HEK293 (cell line): ENCODE measurements around the gene NAIF1.
"Not testable (repeated sequence)": the region's sequence is repeated elsewhere in the genome, so short reads cannot be mapped to it uniquely, and the experiment has no call there.

ENCODE experiments used
- CTCF ChIA-PET: fragments of 350-600 bp; formaldehyde crosslinking; extraction: SDS; loops from one replicate; lab custom pipeline; 2021; ENCODE audit warnings: antibody characterized with exemption; lab: Yijun Ruan, JAX
- POLR2A ChIA-PET: fragments of 300-600 bp; formaldehyde crosslinking; extraction: SDS; loops from one replicate; lab custom pipeline; 2020; ENCODE audit warnings: antibody characterized with exemption, inconsistent platforms; lab: Yijun Ruan, JAX
- H3K27ac ChIP-seq: fragments of 200-500 bp; sonication (Bioruptor generic); 2 replicates; pipeline ENCODE4 v1.5.1; 2014; ENCODE audit warnings: low read depth, low read length, control low read depth, inconsistent platforms; ENCODE audit errors: extremely low read depth
- H3K36me3 ChIP-seq, 2 experiments: fragments of 200-500 bp in 1 of 2; sonication (Bioruptor generic) in 1 of 2; 1 replicate in 1 of 2; 2 replicates in 1 of 2; pipeline ENCODE4 v1.5.1; 2014 to 2017; ENCODE audit warnings: inconsistent platforms in 2 of 2, low read length in 2 of 2; ENCODE audit not compliant: control insufficient read depth in 2 of 2, insufficient read depth in 1 of 2
- H3K4me1 ChIP-seq: fragments of 200-500 bp; sonication (Bioruptor generic); 2 replicates; pipeline ENCODE4 v1.5.1; 2014; ENCODE audit warnings: mild to moderate bottlenecking, low read length, inconsistent platforms; ENCODE audit not compliant: control insufficient read depth, insufficient read depth
- H3K4me3 ChIP-seq: 2 replicates; pipeline ENCODE4 v1.5.1; 2011; ENCODE audit warnings: low read depth, mild to moderate bottlenecking, control low read depth, low read length, moderate library complexity
- H3K9me3 ChIP-seq: fragments of 200-500 bp; sonication (Bioruptor generic); 2 replicates; pipeline ENCODE4 v1.5.1; 2014; ENCODE audit warnings: low read depth, low read length, inconsistent platforms; ENCODE audit not compliant: control insufficient read depth, insufficient read depth
- GLIS1 ChIP-seq: fragments of 450-650 bp; formaldehyde crosslinking; IDR thresholded peaks from 2 replicates; pipeline ENCODE4 v1.5.1; 2016; ENCODE audit warnings: missing biosample characterization, missing genetic modification characterization
- MEIS1 ChIP-seq: sonication (generic); formaldehyde crosslinking; IDR thresholded peaks from 2 replicates; pipeline ENCODE4 v1.8.1; 2022; ENCODE audit warnings: missing genetic modification reagents, mild to moderate bottlenecking, borderline replicate concordance
- OVOL3 ChIP-seq: fragments of 450-650 bp; formaldehyde crosslinking; IDR thresholded peaks from 2 replicates; pipeline ENCODE4 v1.5.1; 2016; ENCODE audit warnings: missing biosample characterization, missing genetic modification characterization
- SETDB1 ChIP-seq: IDR thresholded peaks from one replicate; pipeline ENCODE4 v1.6.1; 2017; ENCODE audit warnings: mild to moderate bottlenecking, low read length, moderate library complexity, mixed read lengths; ENCODE audit not compliant: insufficient read length
- YY1 ChIP-seq: fragments of 450-650 bp; formaldehyde crosslinking; IDR thresholded peaks from 2 replicates; pipeline ENCODE4 v1.5.1; 2018; ENCODE audit warnings: missing biosample characterization, missing genetic modification characterization
- ZNF132 ChIP-seq: fragments of 450-650 bp; formaldehyde crosslinking; IDR thresholded peaks from 2 replicates; pipeline ENCODE4 v1.5.1; 2017; ENCODE audit warnings: missing biosample characterization, missing genetic modification characterization, borderline replicate concordance
- ZNF146 ChIP-seq: fragments of 450-650 bp; formaldehyde crosslinking; IDR thresholded peaks from 2 replicates; pipeline ENCODE4 v1.5.1; 2016; ENCODE audit warnings: missing biosample characterization, missing genetic modification characterization
- ZNF211 ChIP-seq: fragments of 450-650 bp; formaldehyde crosslinking; IDR thresholded peaks from 2 replicates; pipeline ENCODE4 v1.5.1; 2016; ENCODE audit warnings: low read depth, missing biosample characterization, missing genetic modification characterization
- ZNF24 ChIP-seq: fragments of 450-650 bp; formaldehyde crosslinking; IDR thresholded peaks from 2 replicates; pipeline ENCODE4 v1.5.1; 2016; ENCODE audit warnings: missing biosample characterization, missing genetic modification characterization
- ZNF366 ChIP-seq: fragments of 450-650 bp; formaldehyde crosslinking; conservative IDR thresholded peaks from 2 replicates; pipeline ENCODE4 v1.5.1; 2016; ENCODE audit warnings: missing biosample characterization, missing genetic modification characterization
- ZNF394 ChIP-seq: fragments of 450-650 bp; formaldehyde crosslinking; IDR thresholded peaks from 2 replicates; pipeline ENCODE4 v1.5.1; 2016; ENCODE audit warnings: missing biosample characterization, missing genetic modification characterization, mild to moderate bottlenecking, moderate library complexity, borderline replicate concordance
- ZNF558 ChIP-seq: fragments of 450-650 bp; formaldehyde crosslinking; IDR thresholded peaks from 2 replicates; pipeline ENCODE4 v1.5.1; 2016; ENCODE audit warnings: missing biosample characterization, missing genetic modification characterization
- ZNF600 ChIP-seq: fragments of 450-650 bp; formaldehyde crosslinking; IDR thresholded peaks from 2 replicates; pipeline ENCODE4 v1.5.1; 2016; ENCODE audit warnings: missing biosample characterization, missing genetic modification characterization
- ZNF626 ChIP-seq: fragments of 450-650 bp; sonication (Bioruptor Pico); formaldehyde crosslinking; IDR thresholded peaks from 2 replicates; pipeline ENCODE4 v1.5.1; 2018; ENCODE audit warnings: missing biosample characterization, missing genetic modification characterization, inconsistent platforms
- ZNF670 ChIP-seq: fragments of 450-650 bp; formaldehyde crosslinking; IDR thresholded peaks from 2 replicates; pipeline ENCODE4 v1.5.1; 2016; ENCODE audit warnings: missing biosample characterization, missing genetic modification characterization, low read depth
- ZNF843 ChIP-seq: fragments of 450-650 bp; formaldehyde crosslinking; IDR thresholded peaks from 2 replicates; pipeline ENCODE4 v1.5.1; 2016; ENCODE audit warnings: missing biosample characterization, missing genetic modification characterization

Gene NAIF1

DNA sequence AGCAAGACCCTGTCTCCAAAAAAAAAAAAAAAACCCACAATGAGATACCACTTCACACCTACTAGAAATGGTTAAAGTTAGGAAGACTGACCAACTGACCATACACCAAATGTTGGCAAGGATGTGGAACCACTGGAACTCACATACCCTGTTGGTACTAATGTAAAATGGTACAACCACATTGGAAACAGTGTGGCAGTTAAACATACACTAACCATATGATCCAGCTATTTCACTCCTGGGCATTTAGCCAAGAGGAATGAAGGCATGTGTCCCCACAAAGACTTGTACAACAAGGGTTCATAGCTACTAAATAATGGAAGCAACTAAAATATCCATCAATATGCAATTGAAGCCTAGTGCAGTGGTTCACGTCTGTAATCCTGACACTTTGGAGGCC is 21.3 kb downstream of the NAIF1 start:
- POLR2A ChIA-PET = interaction anchor here (0.6 to 1.5 kb wide), 3 partner anchors 22 to 244 kb away, joined by 3 read pairs; partner anchors contain the start of gene NAIF1
- TF ChIP-seq OVOL3 (tag by site-specific recombination) (no peak), SETDB1 (no peak)
- CTCF ChIA-PET = interaction anchor here (0.7 to 5.2 kb wide), 6 partner anchors 10 to 103 kb away, joined by 3 to 36 read pairs (median 4); partner anchors contain the start of gene NAIF1
- no peak overlapping the region for H3K27ac ChIP-seq
- no peaks in the 10 kb centered on the region for H3K9me3 ChIP-seq
- no peak overlapping the region for H3K4me3 ChIP-seq
- H3K4me1 ChIP-seq = no peaks in the 10 kb centered on the region
- no peaks in the 10 kb centered on the region for H3K36me3 ChIP-seq

DNA sequence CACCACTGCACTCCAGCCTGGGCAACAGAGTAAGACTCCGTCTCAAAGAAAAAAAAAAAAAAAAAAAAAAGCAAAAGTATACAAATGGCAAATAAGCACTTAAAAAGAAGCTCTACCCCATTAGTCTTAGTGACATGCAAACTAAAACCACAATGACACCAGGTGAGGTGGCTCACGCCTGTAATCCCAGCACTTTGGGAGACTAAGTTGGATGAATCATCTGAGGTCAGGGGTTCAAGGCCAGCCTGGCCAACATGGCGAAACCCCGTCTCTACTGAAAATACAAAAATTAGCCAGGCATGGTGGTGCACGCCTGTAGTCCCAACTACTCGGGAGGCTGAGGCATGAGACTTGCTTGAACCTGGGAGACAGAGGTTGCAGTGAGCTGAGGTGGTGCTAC is 21.7 kb downstream of the NAIF1 start:
- POLR2A ChIA-PET = interaction anchor here (0.6 to 1.5 kb wide), 2 partner anchors 22 to 243 kb away, joined by 3 read pairs; partner anchors contain the start of gene NAIF1
- not testable (repeated sequence) for H3K36me3 ChIP-seq, H3K9me3 ChIP-seq, H3K4me1 ChIP-seq, H3K4me3 ChIP-seq, H3K27ac ChIP-seq
- CTCF ChIA-PET = interaction anchor here (0.7 to 5.2 kb wide), 6 partner anchors 10 to 103 kb away, joined by 3 to 36 read pairs (median 4); partner anchors contain the start of gene NAIF1

DNA sequence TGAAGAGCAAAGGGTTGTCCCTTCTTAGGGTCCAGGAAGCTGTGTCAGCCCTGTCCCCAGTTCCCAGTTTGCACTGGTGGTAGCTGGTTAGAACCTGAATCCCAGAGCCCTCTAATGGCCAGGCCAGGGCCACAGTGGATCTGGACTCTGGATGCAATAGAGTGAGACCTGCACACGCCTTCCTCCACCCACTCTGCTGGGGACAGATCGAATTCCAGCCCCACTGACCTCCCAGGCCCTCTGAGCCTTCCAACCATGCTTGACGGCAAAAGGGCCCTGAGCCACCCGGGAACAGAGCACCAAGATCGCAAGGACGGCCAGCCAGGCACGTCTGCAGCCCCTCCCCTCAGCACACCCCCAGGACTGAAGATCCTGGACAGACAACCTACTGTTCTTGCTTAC is 23.7 kb downstream of the NAIF1 start:
- Histone ChIP-seq H3K27ac (no peak overlapping the region), H3K4me1 (no peaks in the 10 kb centered on the region), H3K4me3 (no peak overlapping the region), H3K36me3 (no peaks in the 10 kb centered on the region), H3K9me3 (no peaks in the 10 kb centered on the region)
- ChIA-PET POLR2A (interaction anchor here (1.1 kb wide), 1 partner anchor 24 kb away, joined by 4 read pairs; the partner anchor contains the start of genes NAIF1 and SLC25A25), CTCF (interaction anchor here (0.5 to 1.4 kb wide), 4 partner anchors 9 to 99 kb away, joined by 3 to 4 read pairs (median 4); no protein-coding TSS in a partner anchor)
- TF ChIP-seq ZNF366 (tag by site-specific recombination) (no peak), GLIS1 (tag by site-specific recombination) (peak; percentile 78), ZNF24 (tag by site-specific recombination) (no peak)

DNA sequence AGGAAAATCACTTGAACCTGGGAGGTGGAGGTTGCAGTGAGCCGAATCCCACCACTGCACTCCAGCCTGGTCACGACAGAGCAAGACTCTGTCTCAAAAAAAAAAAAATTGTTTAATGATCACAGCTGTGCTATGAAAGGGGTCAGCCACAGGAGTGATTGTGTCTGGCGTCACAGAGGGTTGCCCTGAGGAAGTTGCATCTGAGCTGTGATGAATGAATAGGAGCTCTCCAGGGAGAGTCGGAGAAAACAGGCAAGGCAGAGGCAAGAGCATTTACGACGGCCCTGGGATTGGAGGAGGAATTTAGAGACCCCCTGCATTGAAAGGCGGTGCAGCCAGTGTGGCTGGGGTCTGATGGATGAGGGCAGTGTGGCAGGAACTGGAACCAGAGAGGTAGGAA is 25.1 kb downstream of the NAIF1 start:
- POLR2A ChIA-PET = interaction anchor here (0.6 to 0.7 kb wide), 2 partner anchors 10 to 41 kb away, joined by 5 read pairs; no protein-coding TSS in a partner anchor
- TF ChIP-seq ZNF394 (tag by site-specific recombination) (no peak), ZNF132 (no peak), ZNF558 (tag by site-specific recombination) (no peak), ZNF670 (no peak), ZNF211 (no peak), MEIS1 (CRISPR knock-in tag) (no peak), YY1 (tag by site-specific recombination) (no peak), ZNF600 (tag by site-specific recombination) (no peak), ZNF843 (tag by site-specific recombination) (no peak), ZNF626 (tag by site-specific recombination) (no peak)
- no peak overlapping the region for H3K27ac ChIP-seq

DNA sequence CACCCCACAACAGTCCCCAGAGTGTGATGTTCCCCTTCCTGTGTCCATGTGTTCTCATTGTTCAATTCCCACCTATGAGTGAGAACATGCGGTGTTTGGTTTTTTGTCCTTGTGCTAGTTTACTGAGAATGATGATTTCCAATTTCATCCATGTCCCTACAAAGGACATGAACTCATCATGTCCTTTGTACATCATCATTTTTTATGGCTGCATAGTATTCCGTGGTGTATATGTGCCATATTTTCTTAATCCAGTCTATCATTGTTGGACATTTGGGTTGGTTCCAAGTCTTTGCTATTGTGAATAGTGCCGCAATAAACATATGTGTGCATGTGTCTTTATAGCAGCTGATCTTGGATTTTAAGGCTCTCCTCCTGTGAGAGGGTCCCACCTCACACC is 26.3 kb downstream of the NAIF1 start:
- POLR2A ChIA-PET = not testable (repeated sequence)
- TF ChIP-seq ZNF146 (tag by site-specific recombination) = peak; percentile 70
- CTCF ChIA-PET = interaction anchor here (1.3 kb wide), 1 partner anchor 11 kb away, joined by 5 read pairs; no protein-coding TSS in a partner anchor

More for the DNA sequence above, 25.1 kb downstream of the NAIF1 start:
- CTCF ChIA-PET = interaction anchor here (0.6 to 1.3 kb wide), 2 partner anchors 10 to 42 kb away, joined by 3 to 5 read pairs; no protein-coding TSS in a partner anchor
- Histone ChIP-seq H3K4me1 (no peaks in the 10 kb centered on the region), H3K4me3 (no peak overlapping the region), H3K36me3 (no peaks in the 10 kb centered on the region), H3K9me3 (no peaks in the 10 kb centered on the region)

DNA sequence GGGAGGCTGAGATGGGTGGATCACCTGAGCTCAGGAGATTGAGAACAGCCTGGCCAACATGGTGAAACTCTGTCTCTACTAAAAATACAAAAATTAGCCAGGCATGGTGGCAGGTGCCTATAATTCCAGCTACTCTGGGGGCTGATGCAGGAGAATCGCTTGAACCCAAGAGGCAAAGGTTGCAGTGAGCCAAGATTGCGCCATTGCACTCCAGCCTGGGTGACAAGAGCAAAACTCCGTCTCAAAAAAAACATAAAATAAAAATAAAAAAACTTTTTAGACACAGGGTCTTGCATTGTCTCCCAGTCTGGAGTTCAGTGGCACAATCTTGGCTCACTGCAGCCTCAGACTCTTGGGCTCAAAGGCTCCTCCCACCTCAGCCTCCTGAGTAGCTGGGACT is 30.6 kb downstream of the NAIF1 start:
- H3K27ac ChIP-seq, H3K4me3 ChIP-seq, H3K36me3 ChIP-seq, H3K4me1 ChIP-seq, H3K9me3 ChIP-seq: not testable (repeated sequence)
- CTCF ChIA-PET = interaction anchor here (0.6 to 6.5 kb wide), 10 partner anchors 16 to 167 kb away, joined by 3 to 165 read pairs (median 18); no protein-coding TSS in a partner anchor
- POLR2A ChIA-PET = interaction anchor here (0.7 kb wide), 1 partner anchor 10 kb away, joined by 3 read pairs; no protein-coding TSS in a partner anchor

More for the DNA sequence above, 26.3 kb downstream of the NAIF1 start:
- not testable (repeated sequence) for H3K36me3 ChIP-seq, H3K4me1 ChIP-seq, H3K4me3 ChIP-seq, H3K27ac ChIP-seq, H3K9me3 ChIP-seq
